Lung (tissue), 12 donors: ENCODE measurements around the gene DEPDC5. TPM values are rescaled to one million over a fixed set of nuclear protein-coding genes. Genes with fewer than 3 reads are reported as not detected.

Experiments used
- ATAC-seq: fragments of 200-7000 bp; cut with Tn5 transposase; one replicate; pipeline ENCODE4 v1.9.1; 2020; ENCODE audit warnings: moderate number of reproducible peaks; ENCODE audit not compliant: insufficient read depth, low FRiP score
- DNase-seq, 3 donors: peaks; one replicate each; pipeline ENCODE4 v3.0.0-alpha.2; 2013 to 2017
- H3K27ac ChIP-seq, 2 donors: one replicate each; pipeline ENCODE4 v1.5.1; 2013; ENCODE audit warnings: mild to moderate bottlenecking in 2 of 2, moderate library complexity in 2 of 2, control low read depth in 1 of 2, inconsistent platforms in 1 of 2, low read depth in 1 of 2, low read length in 1 of 2
- H3K27me3 ChIP-seq, 3 donors: one replicate each; pipeline ENCODE4 v1.5.1; 2013; ENCODE audit warnings: low read length in 2 of 3; ENCODE audit not compliant: control insufficient read depth in 3 of 3, insufficient read depth in 3 of 3
- H3K36me3 ChIP-seq, 4 donors: one replicate each; pipeline ENCODE4 v1.5.1; 2013; ENCODE audit warnings: low read length in 4 of 4, mild to moderate bottlenecking in 1 of 4, moderate library complexity in 1 of 4; ENCODE audit not compliant: control insufficient read depth in 4 of 4, insufficient read depth in 4 of 4
- H3K4me1 ChIP-seq, 5 donors: one replicate each; pipeline ENCODE4 v1.5.1; 2013; ENCODE audit warnings: low read length in 5 of 5, mild to moderate bottlenecking in 2 of 5, moderate library complexity in 1 of 5; ENCODE audit not compliant: control insufficient read depth in 5 of 5, insufficient read depth in 5 of 5
- H3K4me3 ChIP-seq: one replicate; pipeline ENCODE4 v1.5.1; 2013; ENCODE audit warnings: mild to moderate bottlenecking, control low read depth, moderate library complexity
- H3K9ac ChIP-seq, 2 donors: one replicate each; pipeline ENCODE4 v1.5.1; 2013; ENCODE audit warnings: low read length in 2 of 2, control low read depth in 1 of 2; ENCODE audit not compliant: insufficient read depth in 1 of 2
- H3K9me3 ChIP-seq, 4 donors: one replicate each; pipeline ENCODE4 v1.5.1; 2013; ENCODE audit warnings: low read length in 3 of 4, mild to moderate bottlenecking in 1 of 4, moderate library complexity in 1 of 4; ENCODE audit not compliant: control insufficient read depth in 4 of 4, insufficient read depth in 3 of 4
- WGBS, 2 donors: extraction: QIAGEN DNeasy Blood & Tissue Kit; methylation state at CpG; one replicate each; pipeline ENCODE4 v1.1.7; 2013; 5-methylcytosine and 5-hydroxymethylcytosine counted together
- polyA plus RNA-seq, 2 donors: library from polyadenylated mRNA; stranded (reverse); fragments of 200-250 nt; gene quantifications; one replicate each; pipeline ENCODE4 v1.2.1, GENCODE V29; 2013
- total RNA-seq, 2 donors: library from RNA; depleted of rRNA in 1 of 2; stranded (reverse); fragments of >200 nt in 1 of 2; gene quantifications; one replicate each; pipeline ENCODE4 v1.2.1, GENCODE V29; 2014 to 2021
- TF ChIP-seq, protein P1 (sequence below): IDR thresholded peaks from 2 replicates; pipeline ENCODE4 v1.5.1; 2012; ENCODE audit warnings: mild to moderate bottlenecking; ENCODE audit errors: control extremely low read depth, extremely low read depth
- donor health status: control.
- donor health status: control.
- donor health status: Bipolar disorder and iron deficiency.
- donor health status: healthy.
- donor health status: DM: yes; HTN: yes; CAD: no.

The DEPDC5 gene
- total and polyA plus RNA-seq, 4 donors: 6.6 to 29.0 (median 16.3) TPM

DNA sequence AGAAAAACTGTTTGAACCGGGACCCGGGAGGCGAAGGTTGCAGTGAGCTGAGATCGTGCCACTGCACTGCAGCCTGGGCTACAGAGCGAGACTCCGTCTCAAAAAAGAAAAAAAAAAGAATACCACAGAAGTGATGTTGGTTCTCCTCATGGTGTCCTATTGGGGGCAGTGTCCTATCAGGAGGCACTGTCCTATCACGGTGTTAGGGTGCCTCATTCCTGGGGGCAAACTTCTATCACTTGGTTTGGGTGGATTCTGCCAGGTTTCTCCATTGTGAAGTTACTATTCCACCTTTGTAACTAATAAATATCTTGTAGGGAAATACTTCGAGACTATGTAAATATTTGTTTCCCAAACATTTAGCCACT, 23.5 kb upstream of the DEPDC5 start:
- 85 to 92% methylated on average over 8 of the region's 8 CpGs for WGBS, 2 donors
- TF ChIP-seq, protein P1, sequence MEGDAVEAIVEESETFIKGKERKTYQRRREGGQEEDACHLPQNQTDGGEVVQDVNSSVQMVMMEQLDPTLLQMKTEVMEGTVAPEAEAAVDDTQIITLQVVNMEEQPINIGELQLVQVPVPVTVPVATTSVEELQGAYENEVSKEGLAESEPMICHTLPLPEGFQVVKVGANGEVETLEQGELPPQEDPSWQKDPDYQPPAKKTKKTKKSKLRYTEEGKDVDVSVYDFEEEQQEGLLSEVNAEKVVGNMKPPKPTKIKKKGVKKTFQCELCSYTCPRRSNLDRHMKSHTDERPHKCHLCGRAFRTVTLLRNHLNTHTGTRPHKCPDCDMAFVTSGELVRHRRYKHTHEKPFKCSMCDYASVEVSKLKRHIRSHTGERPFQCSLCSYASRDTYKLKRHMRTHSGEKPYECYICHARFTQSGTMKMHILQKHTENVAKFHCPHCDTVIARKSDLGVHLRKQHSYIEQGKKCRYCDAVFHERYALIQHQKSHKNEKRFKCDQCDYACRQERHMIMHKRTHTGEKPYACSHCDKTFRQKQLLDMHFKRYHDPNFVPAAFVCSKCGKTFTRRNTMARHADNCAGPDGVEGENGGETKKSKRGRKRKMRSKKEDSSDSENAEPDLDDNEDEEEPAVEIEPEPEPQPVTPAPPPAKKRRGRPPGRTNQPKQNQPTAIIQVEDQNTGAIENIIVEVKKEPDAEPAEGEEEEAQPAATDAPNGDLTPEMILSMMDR: no peak
- H3K4me3 ChIP-seq: no peak overlapping the region

DNA sequence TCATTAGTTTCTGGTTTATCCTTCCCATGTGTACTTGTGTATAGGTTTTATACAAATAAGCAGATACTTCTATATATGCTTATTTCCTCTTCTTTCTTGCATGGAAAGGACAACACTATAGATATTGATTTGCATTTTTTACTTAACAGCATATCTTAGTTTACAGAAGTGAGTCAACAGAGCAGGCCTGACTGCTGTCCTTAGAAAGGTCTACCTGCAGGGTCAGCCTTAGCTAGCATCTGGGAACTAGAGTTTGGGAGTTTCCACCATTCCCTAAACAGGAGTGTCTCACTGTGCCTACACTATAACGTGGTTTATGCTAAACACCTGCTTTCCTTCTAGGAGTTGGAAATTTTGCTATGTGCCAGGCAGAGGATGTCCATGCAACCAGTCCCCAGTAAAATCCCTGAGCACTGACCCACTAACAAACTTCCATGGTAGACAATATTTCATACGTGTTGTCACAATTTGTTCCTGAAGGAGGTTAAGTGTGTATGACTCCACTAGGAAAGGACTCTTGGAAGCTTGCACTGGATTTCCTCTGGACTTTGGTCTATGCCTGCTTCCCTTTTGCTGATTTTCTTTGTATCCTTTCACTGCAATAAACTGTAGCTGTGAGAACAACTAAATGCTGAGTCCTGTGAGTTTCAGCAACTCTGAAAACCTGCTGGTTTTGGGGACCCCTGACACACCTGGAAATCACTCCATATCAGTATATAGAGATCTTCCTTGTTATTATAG, 21.6 kb upstream of the DEPDC5 start:
- 83 to 84% methylated on average over 2 of the region's 2 CpGs for WGBS, 2 donors
- no peak overlapping the region for H3K4me3 ChIP-seq
- no peak for ATAC-seq
- peaks cover 0 to 8% (median 5%) of the 10 kb centered on the region in 4 donors for H3K36me3 ChIP-seq
- TF ChIP-seq, protein P1: no peak
- DNase-seq: no peak
- no peaks in the 10 kb centered on the region for H3K27me3 ChIP-seq
- H3K9ac ChIP-seq: no peak overlapping the region
- H3K4me1 ChIP-seq: peaks cover 0 to 7% (median 0%) of the 10 kb centered on the region in 5 donors
- H3K9me3 ChIP-seq: no peaks in the 10 kb centered on the region
- no peak overlapping the region for H3K27ac ChIP-seq

More for the DNA sequence above, 23.5 kb upstream of the DEPDC5 start:
- Histone ChIP-seq H3K27ac (no peak overlapping the region), H3K36me3 (peaks cover 5 to 10% (median 8%) of the 10 kb centered on the region in 4 donors), H3K9ac (no peak overlapping the region), H3K27me3 (no peaks in the 10 kb centered on the region), H3K9me3 (no peaks in the 10 kb centered on the region), H3K4me1 (peaks cover 0 to 7% (median 0%) of the 10 kb centered on the region in 5 donors)
- DNase-seq: no peak
- no peak for ATAC-seq

DNA sequence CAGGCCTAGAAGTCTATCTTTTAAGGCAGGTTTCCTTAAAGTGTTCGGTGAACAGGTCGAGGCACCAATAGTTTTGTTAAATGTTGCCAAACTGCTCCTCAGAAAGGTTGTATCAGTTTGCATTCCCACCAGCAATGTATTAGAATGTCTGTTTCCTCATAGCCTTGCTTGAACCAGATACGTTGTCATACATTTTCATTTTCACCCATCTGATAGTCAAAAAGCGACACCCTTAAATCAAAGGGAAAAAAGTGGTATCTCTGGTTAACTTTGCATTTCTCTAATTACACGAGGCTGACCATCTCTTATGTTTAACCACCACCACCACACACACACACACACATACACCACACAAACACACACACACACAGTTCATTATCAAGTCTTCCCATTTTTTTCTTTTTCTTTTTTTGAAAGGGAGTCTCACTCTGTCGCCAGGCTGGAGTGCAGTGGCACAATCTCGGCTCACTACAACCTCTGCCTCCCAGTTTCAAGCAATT, 20.2 kb upstream of the DEPDC5 start:
- Histone ChIP-seq H3K4me3 (no peak overlapping the region), H3K4me1 (peaks cover 0 to 7% (median 0%) of the 10 kb centered on the region in 5 donors), H3K9me3 (no peaks in the 10 kb centered on the region), H3K27ac (no peak overlapping the region), H3K27me3 (no peaks in the 10 kb centered on the region), H3K36me3 (peaks cover 3 to 8% (median 6%) of the 10 kb centered on the region in 4 donors), H3K9ac (no peak overlapping the region)
- ATAC-seq (no peak), DNase-seq (no peak)
- 86 to 89% methylated on average over 7 of the region's 7 CpGs for WGBS, 2 donors
- TF ChIP-seq, protein P1: no peak
